CD4-positive, alpha-beta T cell (primary cell): ENCODE results near the gene REG1B. TPM values are rescaled to one million over a fixed set of nuclear protein-coding genes. Genes with fewer than 3 reads are reported as not detected.

Source experiments
- ATAC-seq: fragments of 200-7000 bp; cut with Tn5 transposase; one replicate; pipeline ENCODE4 v1.10.0; 2022; ENCODE audit warnings: mild to moderate bottlenecking; ENCODE audit not compliant: poor library complexity
- CTCF ChIA-PET: fragments of 350-600 bp; sonication (Branson Sonifier 250); formaldehyde crosslinking; loops from one replicate; lab custom pipeline; 2021; ENCODE audit warnings: antibody characterized with exemption, inconsistent platforms; lab: Charles Lee
- POLR2A ChIA-PET: fragments of 350-600 bp; sonication (Branson Sonifier 250); formaldehyde crosslinking; loops from one replicate; lab custom pipeline; 2021; ENCODE audit warnings: antibody characterized with exemption, inconsistent platforms; lab: Charles Lee
- DNase-seq, 14 experiments: peaks; one replicate each; pipeline ENCODE4 v3.0.0-alpha.2; 2013 to 2020; ENCODE audit warnings: mixed read lengths in 2 of 14
- H3K27ac ChIP-seq, 2 donors: one replicate each; pipeline versions ENCODE4 v1.5.1 to v1.7.0; 2013; ENCODE audit warnings: low read length in 2 of 2, low read depth in 1 of 2, mild to moderate bottlenecking in 1 of 2
- H3K27me3 ChIP-seq, 2 experiments: 1 replicate in 1 of 2; 2 replicates in 1 of 2; pipeline versions ENCODE4 v1.6.1 to v1.7.0; 2013; ENCODE audit warnings: low read length in 2 of 2, control low read depth in 1 of 2, mild to moderate bottlenecking in 1 of 2, moderate library complexity in 1 of 2; ENCODE audit not compliant: insufficient read depth in 2 of 2, control insufficient read depth in 1 of 2
- H3K36me3 ChIP-seq: one replicate; pipeline ENCODE4 v1.6.1; 2013; ENCODE audit warnings: low read length, control low read depth; ENCODE audit not compliant: insufficient read depth
- H3K4me1 ChIP-seq: one replicate; pipeline ENCODE4 v1.6.1; 2013; ENCODE audit warnings: low read length, control low read depth; ENCODE audit not compliant: insufficient read depth
- H3K4me3 ChIP-seq: one replicate; pipeline ENCODE4 v1.5.1; 2013; ENCODE audit warnings: mild to moderate bottlenecking, low read length, moderate library complexity
- H3K9me3 ChIP-seq, 2 experiments: 1 replicate in 1 of 2; 2 replicates in 1 of 2; pipeline versions ENCODE4 v1.6.1 to v1.7.0; 2013; ENCODE audit warnings: low read length in 2 of 2, mild to moderate bottlenecking in 2 of 2, control low read depth in 1 of 2, moderate library complexity in 1 of 2; ENCODE audit not compliant: control insufficient read depth in 1 of 2, insufficient read depth in 1 of 2
- H3K27ac Mint-ChIP-seq: one replicate; pipeline ENCODE4 v1.8.0; 2020; ENCODE audit warnings: mixed read lengths
- H3K27me3 Mint-ChIP-seq: one replicate; pipeline ENCODE4 v1.8.0; 2021; ENCODE audit warnings: mixed read lengths
- H3K36me3 Mint-ChIP-seq: one replicate; pipeline ENCODE4 v1.8.0; 2021; ENCODE audit warnings: low read depth, mixed read lengths
- H3K4me1 Mint-ChIP-seq: one replicate; pipeline ENCODE4 v1.8.0; 2021; ENCODE audit warnings: low read depth, mixed read lengths
- H3K4me3 Mint-ChIP-seq: one replicate; pipeline ENCODE4 v1.8.0; 2020; ENCODE audit warnings: mild to moderate bottlenecking, mixed read lengths
- H3K9me3 Mint-ChIP-seq: one replicate; pipeline ENCODE4 v1.8.0; 2020; ENCODE audit warnings: mixed read lengths
- CTCF ChIP-seq: fragments of 200-600 bp; IDR thresholded peaks from one replicate; pipeline ENCODE4 v1.8.0; 2022; ENCODE audit warnings: antibody characterized with exemption, mild to moderate bottlenecking
- intact Hi-C, 2 experiments: fragments of 100-400 bp; cut with DNase I in 1 of 2; cut with micrococcal nuclease in 1 of 2; formaldehyde crosslinking; loops; one replicate each; pipeline versions ENCODE4 v1.15.1 to v1.9.0; 2023 to 2025; cut with DNase I, micrococcal nuclease
- total RNA-seq, 174 experiments: library from RNA in 2 of 174; stranded (reverse) in 2 of 174; gene quantifications; one replicate each; pipeline ENCODE4 v1.2.3 and lab custom pipeline; 2021 to 2026

REG1B gene
- total RNA-seq, 2 experiments from 2014 or later = not detected

GRCh38 chr2:79090693-79091092 lies 2.9 kb upstream of the REG1B start:
- Mint-ChIP-seq H3K4me3 (no peak overlapping the region), H3K9me3 (peaks cover 8% of the 10 kb centered on the region), H3K36me3 (no peaks in the 10 kb centered on the region), H3K4me1 (no peaks in the 10 kb centered on the region), H3K27ac (no peak overlapping the region), H3K27me3 (no peaks in the 10 kb centered on the region)
- intact Hi-C loops = no loop called here
- no peak for ATAC-seq
- DNase-seq = no peak
- Histone ChIP-seq H3K4me1 (no peaks in the 10 kb centered on the region), H3K27ac (no peak overlapping the region), H3K27me3 (no peaks in the 10 kb centered on the region), H3K36me3 (no peaks in the 10 kb centered on the region), H3K4me3 (no peak overlapping the region), H3K9me3 (peaks cover 0 to 3% of the 10 kb centered on the region in 2 experiments)
- ChIA-PET POLR2A (no interaction called here), CTCF (no interaction called here)
- no peak for TF ChIP-seq CTCF

- Mint-ChIP-seq H3K9me3 (peaks cover 12% of the 10 kb centered on the region), H3K27ac (no peak overlapping the region), H3K27me3 (no peaks in the 10 kb centered on the region), H3K4me3 (no peak overlapping the region), H3K36me3 (no peaks in the 10 kb centered on the region), H3K4me1 (no peaks in the 10 kb centered on the region)
- TF ChIP-seq CTCF = no peak
- no peak for ATAC-seq
- POLR2A ChIA-PET = no interaction called here
- H3K4me3 ChIP-seq = no peak overlapping the region
- no peak overlapping the region for H3K27ac ChIP-seq
- H3K9me3 ChIP-seq = peaks cover 3 to 5% of the 10 kb centered on the region in 2 experiments
- H3K27me3 ChIP-seq = no peaks in the 10 kb centered on the region
- DNase-seq = no peak
- intact Hi-C loops = no loop called here
- no peaks in the 10 kb centered on the region for H3K36me3 ChIP-seq
- H3K4me1 ChIP-seq = no peaks in the 10 kb centered on the region
- CTCF ChIA-PET = no interaction called here
These were observed 1.5 kb downstream of the REG1B start for GRCh38 chr2:79086255-79086654.

GRCh38 chr2:79085382-79085781 lies 2.4 kb downstream of the REG1B start:
- H3K9me3 ChIP-seq = peaks cover 3 to 5% of the 10 kb centered on the region in 2 experiments
- ATAC-seq = no peak
- no peaks in the 10 kb centered on the region for H3K27me3 ChIP-seq
- no peak overlapping the region for H3K4me3 Mint-ChIP-seq
- no peak for TF ChIP-seq CTCF
- peaks cover 17% of the 10 kb centered on the region for H3K9me3 Mint-ChIP-seq
- intact Hi-C loops = no loop called here
- no peaks in the 10 kb centered on the region for H3K27me3 Mint-ChIP-seq
- no peaks in the 10 kb centered on the region for H3K36me3 Mint-ChIP-seq
- ChIA-PET CTCF (no interaction called here), POLR2A (no interaction called here)
- H3K27ac Mint-ChIP-seq = no peak overlapping the region
- H3K4me1 Mint-ChIP-seq = no peaks in the 10 kb centered on the region
- no peaks in the 10 kb centered on the region for H3K4me1 ChIP-seq
- no peak overlapping the region for H3K27ac ChIP-seq
- DNase-seq = no peak
- H3K4me3 ChIP-seq = no peak overlapping the region
- H3K36me3 ChIP-seq = no peaks in the 10 kb centered on the region
